Fibroblast of upper back skin (primary cell): ENCODE data around the gene FGF11.

ENCODE experiments used
- DNase-seq: peaks from one replicate; pipeline ENCODE4 v3.0.0-alpha.2; 2013

FGF11 gene

DNA sequence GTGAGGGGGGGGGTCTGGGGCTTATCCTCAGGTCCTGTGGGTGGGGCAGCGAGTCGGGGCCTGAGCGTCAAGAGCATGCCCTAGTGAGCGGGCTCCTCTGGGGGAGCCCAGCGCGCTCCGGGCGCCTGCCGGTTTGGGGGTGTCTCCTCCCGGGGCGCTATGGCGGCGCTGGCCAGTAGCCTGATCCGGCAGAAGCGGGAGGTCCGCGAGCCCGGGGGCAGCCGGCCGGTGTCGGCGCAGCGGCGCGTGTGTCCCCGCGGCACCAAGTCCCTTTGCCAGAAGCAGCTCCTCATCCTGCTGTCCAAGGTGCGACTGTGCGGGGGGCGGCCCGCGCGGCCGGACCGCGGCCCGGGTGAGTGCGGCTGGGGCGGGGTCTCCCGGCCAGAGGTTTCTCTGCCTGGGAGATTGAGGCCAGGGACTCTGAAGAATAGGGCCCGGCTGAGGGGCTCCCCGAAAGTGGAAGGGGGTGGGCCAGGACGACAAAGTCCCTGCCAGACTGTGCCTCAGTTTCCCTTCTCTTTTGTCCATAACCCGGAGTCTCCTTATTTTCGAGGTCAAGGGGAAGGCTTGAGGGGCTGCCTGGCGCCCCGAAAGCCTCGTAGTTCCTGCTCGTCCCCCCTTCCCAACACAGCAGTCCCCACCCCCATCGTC, at the start of gene FGF11:
Gene FGF11, plus strand, starts transcription at position 51 of the 651 bp plus-strand sequence. Its CDS starts 109 bp downstream, at position 160.
- DNase-seq: no peak

DNA sequence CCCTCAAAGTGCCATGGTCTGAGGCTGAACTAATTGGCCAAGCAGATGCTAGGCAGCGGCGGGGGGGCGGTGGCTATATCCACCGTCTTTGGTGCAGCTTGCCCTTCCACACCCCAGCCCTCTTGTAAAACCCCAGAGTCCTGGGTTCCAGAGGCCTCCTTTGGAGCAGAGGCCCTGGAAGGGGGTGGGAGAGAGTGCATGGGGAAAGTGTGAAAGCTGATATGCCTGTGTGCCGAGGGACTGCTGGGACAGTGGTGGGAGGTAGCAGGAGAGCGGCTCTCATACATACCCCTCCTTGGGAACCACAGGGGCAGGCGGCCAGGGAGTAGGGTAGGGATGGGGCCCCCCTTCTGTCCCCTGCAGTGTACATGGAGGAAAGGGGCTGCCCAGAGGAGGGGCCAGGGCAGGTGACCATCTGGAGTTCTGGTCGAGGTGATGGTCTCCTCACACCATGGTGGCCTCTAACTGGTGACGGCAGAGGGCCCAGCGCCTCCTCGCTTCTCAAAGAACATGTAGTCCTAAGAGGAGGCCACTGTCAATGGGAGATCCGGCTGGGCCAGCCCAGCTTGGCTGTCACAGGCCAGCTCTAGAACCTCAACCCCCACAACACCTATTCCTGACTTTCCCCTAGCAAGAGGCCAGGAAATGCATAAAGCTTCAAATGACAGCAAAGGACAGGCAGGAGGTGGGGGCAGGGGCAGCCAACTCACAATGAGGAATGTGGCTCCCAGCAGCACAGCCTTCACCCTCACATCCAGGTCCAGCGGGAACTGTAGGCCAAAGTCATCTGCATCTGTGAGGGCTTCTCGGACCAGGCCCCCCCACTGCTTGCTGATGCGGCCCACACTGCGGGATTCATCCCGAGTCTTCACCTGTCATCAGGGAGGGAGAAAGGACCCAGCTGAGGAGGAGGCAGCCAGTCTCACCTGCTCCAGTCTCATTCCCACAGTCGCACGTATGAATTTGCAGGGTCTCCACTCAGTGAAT, 49.1 kb upstream of the FGF11 start:
- DNase-seq: no peak

DNA sequence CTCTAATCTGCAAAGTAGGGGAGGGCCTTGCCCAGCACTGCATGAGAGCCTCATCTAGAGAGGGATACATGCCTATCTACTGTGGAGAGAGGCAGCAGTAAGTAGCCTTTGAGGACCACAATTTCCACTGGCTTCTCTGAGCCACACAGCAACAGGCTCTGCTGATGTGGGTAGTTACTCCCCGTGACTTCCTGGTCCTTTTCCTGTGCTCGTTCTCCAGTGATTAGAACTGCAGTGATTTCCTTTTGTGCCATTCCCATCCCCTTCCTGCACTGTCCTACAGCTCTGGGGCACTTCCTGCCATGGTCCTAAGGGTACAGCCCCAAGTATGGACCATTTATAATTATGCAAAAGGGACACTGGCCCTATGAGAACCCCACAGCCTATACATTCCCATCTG, 48.0 kb upstream of the FGF11 start:
- DNase-seq: no peak

DNA sequence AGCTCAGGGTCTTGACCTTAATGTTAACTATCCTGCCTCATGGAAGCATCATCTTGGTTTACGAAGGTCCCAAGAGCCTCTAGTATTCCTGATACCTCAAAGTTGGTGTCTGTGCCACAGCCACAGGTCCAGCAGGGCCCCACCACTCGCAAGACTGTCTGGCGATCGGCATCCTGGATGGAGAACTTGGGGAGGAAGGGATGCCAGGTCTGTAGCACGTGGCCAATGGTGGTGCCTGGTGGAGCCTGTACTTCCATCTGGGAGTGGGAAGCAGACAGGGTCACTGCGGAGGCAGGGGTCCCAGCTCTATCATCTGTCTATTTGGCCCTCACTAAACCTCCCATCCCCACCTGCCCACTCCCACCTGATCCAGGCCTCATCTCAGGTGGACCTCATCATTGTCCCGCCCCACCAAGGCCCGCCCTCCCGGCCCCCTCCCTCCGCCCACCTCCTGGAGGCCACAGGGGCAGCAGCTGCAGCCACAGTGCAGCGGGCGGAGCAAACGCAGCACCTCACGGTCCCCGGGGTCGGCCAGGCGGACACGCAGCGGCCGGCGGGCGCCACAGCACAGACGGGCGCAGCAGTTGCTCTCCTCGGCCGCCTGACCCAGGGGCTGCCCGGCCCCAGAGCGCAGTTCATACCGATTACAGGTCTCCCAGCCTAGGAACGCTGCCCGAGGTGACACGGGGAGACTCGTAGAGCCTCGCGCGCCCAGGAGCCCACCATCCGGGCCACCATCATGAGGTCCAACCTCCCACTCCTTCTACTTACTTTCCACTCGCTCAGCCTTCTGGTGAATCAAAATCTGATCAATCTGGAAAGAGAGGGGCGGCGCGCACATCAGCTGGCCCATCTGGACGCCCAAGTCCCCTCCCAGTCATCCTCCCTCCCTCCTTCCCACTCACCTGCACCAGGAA, 46.4 kb upstream of the FGF11 start:
- no peak for DNase-seq

DNA sequence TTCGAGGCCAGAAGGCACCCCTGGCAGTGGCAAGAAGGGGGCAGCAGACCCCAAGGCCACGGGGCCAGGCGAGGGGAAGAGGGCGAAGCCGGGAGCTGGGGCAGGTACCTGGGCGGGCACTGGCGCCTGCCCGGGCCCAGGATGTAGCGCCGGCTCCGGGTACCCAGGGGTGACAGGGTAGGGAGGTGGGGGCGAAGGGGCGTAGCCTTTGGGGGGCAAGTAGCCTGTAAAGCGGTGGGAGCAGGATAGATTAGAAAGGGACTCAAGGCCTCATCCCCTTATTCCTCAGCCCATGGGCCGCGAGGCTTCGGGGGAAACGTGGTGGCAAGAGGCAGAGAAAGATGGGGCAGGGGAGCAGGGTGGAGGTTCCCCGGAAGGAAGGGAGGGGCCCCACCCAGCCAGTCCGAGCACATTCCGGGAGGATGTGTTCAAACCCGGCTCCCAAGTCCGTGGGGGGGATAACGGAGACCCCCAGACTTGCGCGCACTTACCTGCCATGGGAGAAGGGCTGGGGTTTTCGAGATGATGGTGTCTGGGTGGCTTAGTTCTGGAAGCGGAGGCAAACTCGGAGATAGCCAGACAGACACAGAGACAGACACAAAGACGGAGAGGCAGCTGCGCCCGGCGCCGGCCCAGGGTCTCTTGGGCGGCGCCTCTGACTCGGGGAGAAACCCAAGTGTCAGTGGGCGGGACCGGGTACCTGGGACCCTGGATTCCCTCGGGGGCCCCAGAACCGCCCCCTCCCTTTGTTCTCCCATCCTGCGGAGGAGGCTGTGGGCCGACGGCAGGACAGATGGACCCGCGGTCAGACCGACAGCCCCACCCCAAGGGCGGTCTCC, 45.5 kb upstream of the FGF11 start:
- no peak for DNase-seq

DNA sequence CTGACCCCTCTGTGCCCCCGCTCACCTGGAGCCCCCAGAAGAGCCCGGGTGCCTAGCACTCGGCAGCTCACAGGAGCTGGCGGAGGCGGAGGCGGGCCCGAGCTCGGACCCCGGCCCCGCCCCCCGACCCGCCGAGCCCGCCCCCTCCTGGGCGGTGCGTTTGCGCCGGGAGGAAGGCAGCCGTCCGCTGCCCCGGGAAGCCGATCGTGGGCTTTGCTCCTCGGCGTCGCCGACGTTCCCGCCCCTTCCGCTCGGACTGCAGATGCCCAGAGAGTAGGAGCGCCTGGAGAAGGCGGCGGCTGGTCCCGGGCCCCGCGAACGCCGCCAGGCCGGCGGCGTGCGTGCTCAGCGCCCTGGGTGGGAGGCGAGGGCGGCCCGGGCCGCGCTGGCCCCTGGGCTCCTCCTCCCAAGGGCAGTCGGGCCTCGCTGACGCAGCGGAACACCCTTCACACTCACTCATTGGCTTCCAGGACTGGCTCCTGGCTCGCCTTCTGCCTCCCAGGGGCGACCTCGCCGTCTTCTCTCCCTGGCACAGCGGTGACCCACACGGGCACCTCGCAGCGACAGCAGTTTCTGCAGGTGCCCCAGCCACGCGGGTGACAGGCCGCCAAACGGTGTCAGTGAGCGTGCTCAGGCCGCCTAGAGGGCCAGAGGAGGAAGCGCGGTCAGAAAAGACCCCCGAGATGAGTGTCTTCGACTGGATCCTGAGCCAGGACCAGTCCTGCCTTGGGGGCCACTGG, 44.7 kb upstream of the FGF11 start, which contains the start of gene PLSCR3:
Gene PLSCR3, minus strand, starts transcription at position 74 of the 740 bp plus-strand sequence. CDS start 415 bp downstream, outside the sequence.
- peak; percentile 83 for DNase-seq

DNA sequence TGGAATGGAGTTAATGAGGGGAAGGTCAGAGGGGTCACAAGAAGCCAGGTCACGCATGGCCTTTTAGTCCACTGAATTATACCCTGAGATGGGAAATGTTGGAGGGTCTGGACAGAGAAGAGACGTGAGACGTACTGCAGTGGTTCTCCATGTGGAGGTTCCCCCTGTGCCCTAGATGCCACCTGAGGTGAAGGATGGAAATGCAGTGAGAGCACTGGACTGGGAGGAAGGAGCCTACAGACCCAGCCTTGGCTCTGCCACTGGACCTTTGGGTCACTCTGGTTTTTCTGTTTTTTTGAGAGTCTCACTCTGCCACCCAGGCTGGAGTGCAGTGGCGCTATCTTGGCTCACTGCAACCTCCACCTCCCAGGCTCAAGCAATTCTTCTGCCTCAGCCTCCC, 43.2 kb upstream of the FGF11 start:
- DNase-seq: no peak

DNA sequence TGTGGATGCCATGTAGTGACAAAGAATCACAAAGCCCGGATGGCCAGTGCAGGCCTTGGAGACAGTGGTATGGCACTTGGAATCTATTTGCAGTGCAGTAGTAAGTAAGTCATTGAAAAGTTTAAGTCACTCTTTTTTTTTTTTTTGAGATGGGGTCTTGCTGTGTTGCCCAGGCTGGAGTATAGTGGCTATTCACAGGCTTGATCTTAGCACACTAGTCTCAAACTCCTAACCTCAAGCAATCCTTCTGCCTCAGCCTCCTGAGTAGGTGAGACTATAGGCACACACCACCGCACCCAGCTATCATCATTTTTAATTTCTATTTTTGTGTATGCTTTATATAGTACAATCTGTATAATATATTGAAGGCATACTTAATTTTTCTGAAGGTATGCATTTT, 40.7 kb upstream of the FGF11 start:
- no peak for DNase-seq

DNA sequence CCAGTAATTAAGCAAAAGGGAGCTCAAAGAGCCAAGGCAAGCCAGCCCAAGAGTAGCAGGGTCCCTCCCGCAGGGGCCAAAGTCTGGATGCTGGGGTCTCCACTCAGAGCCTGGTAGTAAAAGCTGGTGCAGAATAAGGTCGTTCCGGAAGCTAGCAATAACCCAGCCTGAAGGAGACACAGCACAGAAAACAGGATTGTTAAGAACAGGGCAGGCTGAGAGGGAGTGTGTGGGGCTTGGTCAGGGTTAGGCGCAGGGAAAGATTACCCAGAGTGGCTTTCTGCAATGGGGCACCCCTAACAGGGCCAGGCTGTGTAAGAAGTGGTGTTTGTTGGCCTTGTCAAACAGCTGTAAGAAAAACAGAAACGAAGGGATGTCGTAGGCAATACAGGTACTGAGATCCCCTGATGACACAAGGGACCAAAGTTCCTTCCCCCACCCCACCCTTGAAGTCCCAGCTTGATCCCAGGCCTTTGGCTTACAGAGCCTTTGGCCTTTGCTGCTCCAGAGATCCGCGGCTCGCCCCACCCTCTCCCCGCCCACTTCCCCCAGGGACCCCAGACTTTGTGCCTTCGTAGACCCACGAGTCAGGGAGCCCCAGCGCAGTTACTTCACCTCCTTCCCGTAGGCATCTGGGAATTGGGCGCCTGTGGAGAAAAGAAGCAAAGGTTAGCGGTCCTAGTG, 36.1 kb upstream of the FGF11 start:
- DNase-seq: no peak

DNA sequence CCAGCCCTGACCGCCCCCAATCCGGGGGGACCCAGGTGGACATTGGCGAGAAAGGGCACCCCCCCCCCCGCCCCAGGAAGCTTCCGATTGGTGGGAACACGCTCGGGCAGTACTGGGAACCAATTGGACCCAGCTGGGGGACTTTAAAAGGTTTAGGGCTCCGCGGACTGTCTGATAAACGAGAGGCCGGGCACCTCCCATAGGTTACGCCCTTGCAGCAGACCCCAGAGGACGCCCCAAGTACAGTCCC, 35.7 kb upstream of the FGF11 start:
- no peak for DNase-seq

DNA sequence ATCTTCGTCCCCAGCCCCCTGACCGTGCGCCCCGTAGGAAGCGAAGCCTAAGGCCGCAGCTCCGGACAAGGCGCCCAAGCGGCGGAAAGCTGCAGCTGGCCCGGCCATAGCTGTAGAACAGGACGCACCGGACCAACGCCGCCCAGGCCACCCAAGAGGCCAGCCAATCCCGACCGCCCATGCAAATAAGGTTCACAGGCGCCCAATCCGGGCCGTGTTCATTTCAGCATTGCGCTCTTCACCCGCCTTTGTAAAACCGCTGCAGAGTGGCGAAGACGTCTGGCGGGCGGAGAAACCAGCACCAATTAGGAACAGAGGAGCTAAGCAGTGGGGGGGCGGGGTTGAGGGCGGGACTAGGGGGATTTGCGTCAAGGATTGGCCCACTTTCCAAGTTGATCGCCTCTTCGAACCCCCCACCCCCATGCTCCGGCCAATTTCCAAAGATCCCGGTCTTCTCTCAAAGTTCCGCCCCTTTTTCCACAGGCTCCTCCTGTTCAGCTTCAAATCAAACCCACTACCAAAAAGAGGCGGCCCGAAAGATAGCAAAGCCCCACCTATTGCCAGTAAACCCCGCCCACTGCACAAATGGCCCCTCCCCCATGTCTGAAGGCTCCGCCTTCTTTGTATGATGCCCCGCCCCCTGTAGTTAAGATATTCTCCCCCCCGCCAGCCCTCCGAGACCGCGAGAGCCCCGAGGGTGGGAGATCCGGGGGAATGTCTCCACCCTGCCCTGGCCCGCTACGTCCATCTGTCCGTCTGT, 35.2 kb upstream of the FGF11 start, which contains the start of gene TMEM256:
Gene TMEM256, minus strand, starts transcription at position 121 of the 760 bp plus-strand sequence. Its CDS starts 13 bp downstream, at position 108.
- peak; percentile 100 for DNase-seq

DNA sequence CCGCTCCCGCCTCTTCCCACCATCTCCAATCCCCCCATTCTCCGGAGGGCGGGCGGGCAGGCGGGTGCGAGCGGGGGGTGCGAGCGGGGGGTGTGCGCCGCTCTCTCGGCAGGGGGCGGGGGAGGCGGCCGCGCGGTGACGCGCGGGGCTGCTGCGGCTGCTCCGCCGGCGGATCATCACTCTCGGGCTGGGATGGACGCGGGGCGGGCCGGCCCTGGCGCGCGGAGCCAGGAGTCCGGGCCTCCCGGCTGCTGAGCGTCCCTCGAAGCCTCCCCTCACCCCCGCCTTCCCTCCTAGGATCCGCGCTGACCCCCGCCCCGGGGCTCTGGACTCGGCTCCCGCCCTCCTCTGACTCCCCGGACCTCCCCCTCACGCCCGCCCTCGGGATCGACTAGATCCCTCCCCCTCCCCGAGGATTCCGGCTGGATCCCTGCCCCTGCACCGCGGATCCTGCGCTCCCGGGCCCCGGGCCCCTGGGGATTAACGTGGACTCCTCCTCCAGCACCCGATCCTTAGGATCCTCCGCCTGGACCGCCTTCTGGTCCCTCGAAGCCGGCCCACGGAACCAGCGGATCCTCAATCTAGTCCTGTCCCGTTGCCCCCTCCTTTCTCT, 34.5 kb upstream of the FGF11 start:
- DNase-seq: no peak

DNA sequence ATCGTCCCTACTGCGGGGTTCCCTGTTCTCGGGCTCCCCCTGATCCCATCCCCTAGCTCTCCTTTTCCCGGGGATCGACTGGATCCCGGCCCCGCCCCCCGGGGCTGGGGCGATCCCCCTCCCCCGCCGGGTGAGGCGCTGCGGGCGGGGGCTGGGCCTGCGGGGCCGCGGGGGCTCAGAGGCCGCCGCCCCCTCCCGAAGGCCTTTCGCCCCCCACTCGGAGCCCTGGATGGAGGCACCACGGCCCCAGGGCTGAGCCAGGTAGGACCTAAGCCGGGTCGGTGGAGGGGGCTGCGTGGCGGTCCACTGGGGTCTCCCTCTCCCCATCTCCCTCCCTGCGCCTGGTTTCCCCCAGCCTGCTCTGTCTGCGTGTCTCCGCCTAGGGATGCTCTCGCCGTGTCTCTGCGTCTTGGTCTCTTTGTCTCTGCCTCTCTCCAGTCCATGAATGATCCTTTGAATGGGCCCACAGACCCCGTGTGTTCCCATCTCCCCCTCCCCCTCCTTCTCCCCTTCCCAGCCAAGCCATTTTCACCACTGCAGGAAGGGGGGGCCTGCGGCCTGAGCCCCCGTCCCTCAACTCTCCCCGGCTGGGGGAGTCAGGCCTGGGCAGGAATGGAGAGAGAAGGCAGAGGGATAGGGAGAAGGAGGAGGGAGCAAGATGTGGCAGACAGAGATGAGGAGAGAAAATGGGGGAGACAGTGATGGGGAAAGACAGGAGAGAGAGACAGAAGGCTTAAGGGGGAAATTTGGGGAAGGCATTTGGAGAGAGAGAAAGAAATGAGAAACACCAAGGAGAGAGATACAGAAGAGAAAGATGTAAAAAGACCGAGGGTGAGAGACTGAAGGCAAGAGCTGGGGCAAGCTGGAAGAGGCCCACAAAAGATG, 33.7 kb upstream of the FGF11 start:
- no peak for DNase-seq

DNA sequence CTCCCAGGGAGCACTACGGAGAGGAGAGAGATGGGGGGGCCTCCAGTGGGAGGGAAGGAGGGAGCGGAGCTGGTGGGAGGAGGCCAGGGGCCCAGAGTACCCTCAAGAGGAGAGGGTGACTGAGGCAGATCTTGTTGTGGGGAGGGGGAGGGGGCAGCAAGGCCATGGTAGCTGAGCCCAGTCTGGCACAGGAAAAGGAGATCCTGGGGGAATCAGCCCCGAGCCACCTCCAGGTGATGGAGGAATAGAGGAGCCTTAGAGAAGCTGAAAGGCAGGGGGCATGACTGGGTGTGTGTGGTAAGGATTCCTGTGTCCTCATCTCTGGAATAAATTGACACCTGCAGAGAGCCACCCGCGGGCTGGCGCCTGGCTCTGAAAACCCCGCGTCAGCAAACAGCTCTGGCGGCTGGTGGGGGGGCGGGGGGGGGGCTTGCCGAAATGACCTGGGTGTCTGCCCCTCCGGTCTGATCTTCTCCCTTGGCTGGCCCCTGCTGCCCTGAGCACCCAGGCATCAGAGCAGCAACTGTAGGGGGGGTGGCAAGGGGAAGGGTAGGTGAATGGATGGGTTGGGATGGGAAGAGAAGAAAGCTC, 33.0 kb upstream of the FGF11 start:
- DNase-seq: no peak

DNA sequence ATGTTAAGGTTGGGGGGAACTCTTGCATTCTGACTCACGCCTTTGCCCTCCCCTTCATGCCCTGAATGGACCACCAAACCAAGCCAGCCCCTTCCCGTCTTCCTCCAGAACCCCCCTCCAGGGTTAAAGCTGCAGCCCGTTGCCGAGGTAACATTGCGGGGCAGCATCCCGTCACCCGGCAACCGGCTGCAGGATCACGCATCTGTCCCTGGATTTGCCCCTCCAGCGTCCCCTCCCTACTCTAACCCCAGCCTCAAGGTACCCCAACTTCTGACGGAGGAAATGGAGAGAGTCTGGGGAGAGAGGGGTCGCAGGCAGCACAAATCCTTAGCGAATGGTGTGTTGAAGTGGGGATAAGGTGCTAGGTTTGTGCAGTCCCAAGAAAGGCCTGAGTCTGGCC, 32.2 kb upstream of the FGF11 start:
- no peak for DNase-seq

DNA sequence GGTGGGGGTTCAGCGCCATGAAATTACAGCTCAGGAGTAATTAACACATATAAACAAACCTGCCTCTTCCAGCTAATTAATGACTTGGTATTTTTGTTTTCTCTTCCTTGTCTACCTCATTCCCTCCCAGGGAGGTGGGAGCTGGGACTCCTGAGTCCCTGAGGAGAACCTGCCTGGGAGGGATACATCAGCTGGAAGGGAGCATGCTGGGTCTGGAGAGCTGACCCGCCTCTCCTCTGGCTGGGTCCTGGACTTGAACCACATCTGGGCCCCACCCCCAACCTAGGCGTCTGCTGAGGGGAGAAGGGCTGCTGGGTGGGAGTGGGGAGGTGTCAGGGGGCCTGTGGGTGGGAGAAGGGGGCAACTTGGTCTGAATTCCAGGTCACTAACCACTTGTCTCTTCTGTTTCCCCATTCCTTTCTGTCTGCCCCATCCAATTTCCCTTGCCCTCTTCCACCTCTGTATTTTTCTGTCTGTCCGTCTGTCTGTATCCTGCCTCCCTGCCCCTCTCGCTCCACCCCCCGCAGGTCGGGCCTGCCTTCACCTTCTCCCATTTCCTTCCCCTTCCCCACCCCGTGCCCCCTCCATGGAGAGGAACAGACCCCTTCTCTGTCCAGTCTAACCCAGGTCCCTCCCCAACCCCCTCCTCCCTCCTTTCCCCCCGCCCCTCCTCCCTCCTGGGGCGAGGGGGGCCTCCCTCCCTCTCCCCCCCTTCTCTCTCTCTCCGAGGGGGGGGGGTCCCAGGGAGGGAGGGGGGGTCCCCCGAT, 31.6 kb upstream of the FGF11 start, which contains the start of gene NLGN2:
Gene NLGN2, plus strand, starts transcription at position 361 of the 767 bp plus-strand sequence. CDS start 411 bp downstream, outside the sequence.
- no peak for DNase-seq

DNA sequence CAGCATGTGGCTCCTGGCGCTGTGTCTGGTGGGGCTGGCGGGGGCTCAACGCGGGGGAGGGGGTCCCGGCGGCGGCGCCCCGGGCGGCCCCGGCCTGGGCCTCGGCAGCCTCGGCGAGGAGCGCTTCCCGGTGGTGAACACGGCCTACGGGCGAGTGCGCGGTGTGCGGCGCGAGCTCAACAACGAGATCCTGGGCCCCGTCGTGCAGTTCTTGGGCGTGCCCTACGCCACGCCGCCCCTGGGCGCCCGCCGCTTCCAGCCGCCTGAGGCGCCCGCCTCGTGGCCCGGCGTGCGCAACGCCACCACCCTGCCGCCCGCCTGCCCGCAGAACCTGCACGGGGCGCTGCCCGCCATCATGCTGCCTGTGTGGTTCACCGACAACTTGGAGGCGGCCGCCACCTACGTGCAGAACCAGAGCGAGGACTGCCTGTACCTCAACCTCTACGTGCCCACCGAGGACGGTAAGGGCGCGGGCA, 31.0 kb upstream of the FGF11 start:
- no peak for DNase-seq
